PC-9 (cell line): ENCODE data around the gene ZNRF3.

Experiments used
- CTCF ChIP-seq: fragments of 200-600 bp; sonication (generic); conservative IDR thresholded peaks from 2 replicates; pipeline ENCODE4 v1.6.1; 2017; ENCODE audit warnings: mixed run types, antibody characterized with exemption, mild to moderate bottlenecking, moderate library complexity
- EZH2 ChIP-seq: fragments of 200-600 bp; sonication (generic); IDR thresholded peaks from 2 replicates; pipeline ENCODE4 v1.8.0; 2017; ENCODE audit warnings: antibody characterized with exemption, low read depth

GRCh38 chr22:29055192-29055830 lies 171.9 kb downstream of the ZNRF3 start:
- TF ChIP-seq CTCF (no peak), EZH2 (no peak)
